CD4-positive, CD25-positive, alpha-beta regulatory T cell (primary cell): ENCODE measurements around the gene LITAFD. TPM values are rescaled to one million over a fixed set of nuclear protein-coding genes. Genes with fewer than 3 reads are reported as not detected.

Experiments
- polyA plus RNA-seq, 4 donors: library from polyadenylated mRNA; unstranded; fragments of 300-500 nt; fragmentation: Illumina TruSeq; gene quantifications; one replicate each; pipeline ENCODE4 v1.2.3, GENCODE V29; 2021
- total RNA-seq: library from RNA; stranded (reverse); gene quantifications from one replicate; pipeline ENCODE4 v1.2.3, GENCODE V29; 2022

Gene LITAFD
- total and polyA plus RNA-seq, 5 donors from 2014 or later = not detected

Other genes with a start within 250 kb of the LITAFD start
- gene ABAT, start 207.7 kb upstream of the LITAFD start, total RNA-seq = 13.9 TPM
- 1 to 10 TPM; 2.3 to 4.3 (median 2.8) TPM for gene ABAT, start 207.7 kb upstream of the LITAFD start, polyA plus RNA-seq
- 3.6 TPM for gene TMEM186, start 84.7 kb upstream of the LITAFD start, total RNA-seq
- gene TMEM186, start 84.7 kb upstream of the LITAFD start, polyA plus RNA-seq = 10 to 100 TPM; 16.3 to 26.6 (median 20.6) TPM
- 33.9 TPM for gene PMM2, start 84.5 kb upstream of the LITAFD start, total RNA-seq
- 10 to 100 TPM; 20.1 to 23.2 (median 20.3) TPM for gene PMM2, start 84.5 kb upstream of the LITAFD start, polyA plus RNA-seq
- 55.3 TPM for gene CARHSP1, start 13.3 kb upstream of the LITAFD start, total RNA-seq
- gene CARHSP1, start 13.3 kb upstream of the LITAFD start, polyA plus RNA-seq = 10 to 100 TPM; 72.4 to 94.8 (median 76.9) TPM
- 296 TPM for gene USP7, start 81.6 kb downstream of the LITAFD start, total RNA-seq
- 1 to 10 TPM; 6.8 to 9.1 (median 7.0) TPM for gene USP7, start 81.6 kb downstream of the LITAFD start, polyA plus RNA-seq
- gene HAPSTR1, start 209.3 kb downstream of the LITAFD start, total RNA-seq = 125 TPM
- gene HAPSTR1, start 209.3 kb downstream of the LITAFD start, polyA plus RNA-seq = 10 to 100 TPM; 11.7 to 17.8 (median 13.6) TPM